WTC11 (cell line): ENCODE measurements around the gene STAMBPL1. TPM values are rescaled to one million over a fixed set of nuclear protein-coding genes. Genes with fewer than 3 reads are reported as not detected.

ENCODE experiments used
- ATAC-seq: fragments of 200-7000 bp; cut with Tn5 transposase; 2 replicates; pipeline ENCODE4 v1.10.0; 2021; ENCODE audit warnings: mild to moderate bottlenecking, moderate library complexity
- CTCF ChIA-PET: fragments of 300-600 bp; sonication (Branson Sonifier 250); formaldehyde crosslinking; loops from one replicate; lab custom pipeline; 2021; ENCODE audit warnings: antibody characterized with exemption; lab: Charles Lee
- POLR2A ChIA-PET: fragments of 350-600 bp; sonication (Branson Sonifier 250); formaldehyde crosslinking; loops from one replicate; lab custom pipeline; 2021; ENCODE audit warnings: antibody characterized with exemption; lab: Charles Lee
- DNase-seq: peaks from one replicate; pipeline ENCODE4 v3.0.0; 2021; ENCODE audit warnings: low spot score
- H3K27ac Mint-ChIP-seq: 2 replicates; pipeline ENCODE4 v1.8.0; 2021; ENCODE audit warnings: mixed read lengths
- H3K27me3 Mint-ChIP-seq: 2 replicates; pipeline ENCODE4 v1.8.0; 2021; ENCODE audit warnings: low read depth, mild to moderate bottlenecking, moderate library complexity, mixed read lengths
- H3K36me3 Mint-ChIP-seq: 2 replicates; pipeline ENCODE4 v1.8.0; 2021; ENCODE audit warnings: mixed read lengths
- H3K4me1 Mint-ChIP-seq: 2 replicates; pipeline ENCODE4 v1.8.0; 2022; ENCODE audit warnings: mixed read lengths
- H3K4me3 Mint-ChIP-seq: 2 replicates; pipeline ENCODE4 v1.8.0; 2021; ENCODE audit warnings: mild to moderate bottlenecking, moderate library complexity, mixed read lengths
- H3K9me3 Mint-ChIP-seq: 2 replicates; pipeline ENCODE4 v1.8.0; 2021; ENCODE audit warnings: mixed read lengths
- ATF1 ChIP-seq: sonication (generic); formaldehyde crosslinking; IDR thresholded peaks from 2 replicates; pipeline ENCODE4 v1.8.1; 2023; ENCODE audit warnings: mild to moderate bottlenecking, moderate library complexity, missing genetic modification reagents
- ELF4 ChIP-seq: sonication (generic); formaldehyde crosslinking; IDR thresholded peaks from 2 replicates; pipeline ENCODE4 v1.8.1; 2022; ENCODE audit warnings: low read depth, mild to moderate bottlenecking, moderate library complexity, missing genetic modification reagents
- ETV6 ChIP-seq: sonication (generic); formaldehyde crosslinking; IDR thresholded peaks from 2 replicates; pipeline ENCODE4 v1.8.1; 2022; ENCODE audit warnings: mild to moderate bottlenecking, missing genetic modification reagents
- GABPB1 ChIP-seq: sonication (generic); formaldehyde crosslinking; IDR thresholded peaks from 2 replicates; pipeline ENCODE4 v1.8.1; 2023; ENCODE audit warnings: mild to moderate bottlenecking, missing genetic modification reagents
- IRF2 ChIP-seq: sonication (generic); formaldehyde crosslinking; IDR thresholded peaks from 2 replicates; pipeline ENCODE4 v1.8.0; 2022; ENCODE audit warnings: low read depth, missing genetic modification reagents, borderline replicate concordance
- KAT7 ChIP-seq: sonication (generic); formaldehyde crosslinking; IDR thresholded peaks from 2 replicates; pipeline ENCODE4 v1.8.1; 2023; ENCODE audit warnings: missing genetic modification reagents, mild to moderate bottlenecking, borderline replicate concordance
- MXD4 ChIP-seq: fragments of 250-450 bp; sonication (Bioruptor Pico); IDR thresholded peaks from 2 replicates; pipeline ENCODE4 v1.8.0; 2021; ENCODE audit warnings: mild to moderate bottlenecking, moderate library complexity, borderline replicate concordance
- MYBL2 ChIP-seq: sonication (generic); formaldehyde crosslinking; IDR thresholded peaks from 2 replicates; pipeline ENCODE4 v1.8.1; 2023; ENCODE audit warnings: mild to moderate bottlenecking, moderate library complexity, missing genetic modification reagents
- NFATC4 ChIP-seq: fragments of 250-450 bp; sonication (Bioruptor Pico); IDR thresholded peaks from 2 replicates; pipeline ENCODE4 v1.9.0; 2021; ENCODE audit warnings: mild to moderate bottlenecking
- NR1H2 ChIP-seq: sonication (generic); formaldehyde crosslinking; IDR thresholded peaks from 2 replicates; pipeline ENCODE4 v1.9.0; 2021; ENCODE audit warnings: mild to moderate bottlenecking, moderate library complexity, missing genetic modification reagents
- NR3C1 ChIP-seq: sonication (generic); formaldehyde crosslinking; conservative IDR thresholded peaks from 2 replicates; pipeline ENCODE4 v1.8.1; 2023; ENCODE audit warnings: low read depth, mild to moderate bottlenecking, missing genetic modification reagents
- PRRX2 ChIP-seq: fragments of 250-450 bp; sonication (Bioruptor Pico); IDR thresholded peaks from 2 replicates; pipeline ENCODE4 v1.8.0; 2021; ENCODE audit warnings: mild to moderate bottlenecking
- SMAD4 ChIP-seq: sonication (generic); formaldehyde crosslinking; IDR thresholded peaks from 2 replicates; pipeline ENCODE4 v1.8.0; 2022; ENCODE audit warnings: mild to moderate bottlenecking, missing genetic modification reagents
- TEAD4 ChIP-seq: sonication (generic); formaldehyde crosslinking; IDR thresholded peaks from 2 replicates; pipeline ENCODE4 v1.8.0; 2022; ENCODE audit warnings: mild to moderate bottlenecking, missing genetic modification reagents
- ZNF219 ChIP-seq: sonication (generic); formaldehyde crosslinking; IDR thresholded peaks from 2 replicates; pipeline ENCODE4 v1.8.0; 2023; ENCODE audit warnings: missing genetic modification reagents, mild to moderate bottlenecking, borderline replicate concordance
- ZNF263 ChIP-seq: sonication (generic); formaldehyde crosslinking; IDR thresholded peaks from 2 replicates; pipeline ENCODE4 v1.8.1; 2022; ENCODE audit warnings: low read depth, mild to moderate bottlenecking, moderate library complexity, missing genetic modification reagents
- ZNF317 ChIP-seq: sonication (generic); formaldehyde crosslinking; IDR thresholded peaks from 2 replicates; pipeline ENCODE4 v1.8.1; 2023; ENCODE audit warnings: low read depth, mild to moderate bottlenecking, moderate library complexity, missing genetic modification reagents, borderline replicate concordance
- total RNA-seq: library from RNA; stranded (reverse); gene quantifications from 3 replicates; pipeline ENCODE4 v1.2.3, GENCODE V29; 2021
- TF ChIP-seq, protein P1 (sequence below): sonication (generic); formaldehyde crosslinking; IDR thresholded peaks from 2 replicates; pipeline ENCODE4 v1.8.1; 2023; ENCODE audit warnings: mild to moderate bottlenecking, missing genetic modification reagents
- TF ChIP-seq, protein P2 (sequence below): fragments of 250-450 bp; sonication (Bioruptor Pico); IDR thresholded peaks from 2 replicates; pipeline ENCODE4 v1.8.0; 2021; ENCODE audit warnings: mild to moderate bottlenecking
- TF ChIP-seq, protein P3 (sequence below): sonication (generic); formaldehyde crosslinking; conservative IDR thresholded peaks from 2 replicates; pipeline ENCODE4 v1.8.1; 2022; ENCODE audit warnings: mild to moderate bottlenecking, missing genetic modification reagents
- TF ChIP-seq, protein P4 (sequence below): sonication (generic); formaldehyde crosslinking; IDR thresholded peaks from 2 replicates; pipeline ENCODE4 v1.8.0; 2023; ENCODE audit warnings: missing genetic modification reagents, mild to moderate bottlenecking, borderline replicate concordance

STAMBPL1 gene
- total RNA-seq, 1 experiment from 2014 or later, result 3.9 TPM

DNA sequence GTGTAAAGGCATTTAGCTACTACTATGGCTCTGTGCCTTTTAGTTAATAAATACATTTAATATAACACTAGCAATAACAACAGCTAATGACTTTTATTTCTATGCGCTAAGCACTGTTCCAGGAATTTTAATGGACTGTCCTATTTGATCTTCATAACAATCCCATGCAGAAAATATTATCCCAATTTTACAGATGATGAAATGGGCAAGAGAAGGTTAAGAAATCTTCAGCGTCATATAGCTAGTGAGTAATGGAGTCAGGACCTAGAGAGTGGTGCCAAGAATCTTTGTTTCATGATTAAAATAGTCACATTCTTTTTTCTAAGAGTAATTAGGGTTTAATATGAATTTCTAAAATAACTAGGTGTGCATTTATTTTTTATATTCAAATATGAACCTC is 40.2 kb downstream of the STAMBPL1 start (continued):
- no peak for TF ChIP-seq ZNF263 (CRISPR knock-in tag)
- no peak for TF ChIP-seq ZNF219
- TF ChIP-seq ELF4 (CRISPR knock-in tag), result no peak

DNA sequence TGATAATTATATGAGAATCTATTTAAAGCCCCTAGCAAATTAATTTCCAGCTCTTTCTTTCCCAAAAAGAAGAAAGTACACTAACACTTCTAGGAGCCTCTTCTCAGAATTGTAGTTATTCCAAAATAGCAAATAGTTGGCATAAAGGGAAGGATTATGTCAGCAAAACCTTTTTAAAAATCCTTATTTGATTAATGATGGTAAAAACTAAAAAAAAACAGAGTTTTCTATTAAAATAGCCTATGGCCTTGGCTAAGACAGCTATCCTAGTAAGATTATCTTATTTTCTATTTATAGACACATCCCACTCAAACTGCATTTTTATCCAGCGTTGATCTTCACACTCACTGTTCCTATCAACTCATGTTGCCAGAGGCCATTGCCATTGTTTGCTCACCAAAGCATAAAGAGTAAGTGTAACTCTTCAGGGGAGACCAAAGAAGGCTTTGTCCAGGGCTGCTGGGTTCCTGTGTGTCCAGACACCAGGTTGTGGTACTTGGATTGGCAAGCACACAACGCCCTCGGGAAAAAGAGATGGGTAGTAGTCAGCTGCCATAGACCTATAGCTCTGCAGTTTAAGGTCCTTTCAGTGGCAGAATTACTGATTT is 41.0 kb downstream of the STAMBPL1 start:
- H3K4me1 Mint-ChIP-seq, result no peaks in the 10 kb centered on the region; the same call in 1 of the 2 replicates
- no peaks in the 10 kb centered on the region for H3K36me3 Mint-ChIP-seq
- H3K9me3 Mint-ChIP-seq, result no peaks in the 10 kb centered on the region
- CTCF ChIA-PET, result interaction anchor here (1.5 to 2.6 kb wide), 2 partner anchors 13 to 66 kb away, joined by 3 to 13 read pairs; no protein-coding TSS in a partner anchor
- ATAC-seq (no peak), DNase-seq (no peak)
- no peak overlapping the region for H3K4me3 Mint-ChIP-seq
- TF ChIP-seq ZNF317 (no peak), NR3C1 (no peak), IRF2 (CRISPR knock-in tag) (no peak), NR1H2 (CRISPR knock-in tag) (no peak), ATF1 (no peak), TEAD4 (CRISPR knock-in tag) (no peak), SMAD4 (CRISPR knock-in tag) (no peak), ETV6 (no peak), GABPB1 (no peak), KAT7 (CRISPR knock-in tag) (no peak), MXD4 (CRISPR knock-in tag) (no peak)
- TF ChIP-seq, protein P1, sequence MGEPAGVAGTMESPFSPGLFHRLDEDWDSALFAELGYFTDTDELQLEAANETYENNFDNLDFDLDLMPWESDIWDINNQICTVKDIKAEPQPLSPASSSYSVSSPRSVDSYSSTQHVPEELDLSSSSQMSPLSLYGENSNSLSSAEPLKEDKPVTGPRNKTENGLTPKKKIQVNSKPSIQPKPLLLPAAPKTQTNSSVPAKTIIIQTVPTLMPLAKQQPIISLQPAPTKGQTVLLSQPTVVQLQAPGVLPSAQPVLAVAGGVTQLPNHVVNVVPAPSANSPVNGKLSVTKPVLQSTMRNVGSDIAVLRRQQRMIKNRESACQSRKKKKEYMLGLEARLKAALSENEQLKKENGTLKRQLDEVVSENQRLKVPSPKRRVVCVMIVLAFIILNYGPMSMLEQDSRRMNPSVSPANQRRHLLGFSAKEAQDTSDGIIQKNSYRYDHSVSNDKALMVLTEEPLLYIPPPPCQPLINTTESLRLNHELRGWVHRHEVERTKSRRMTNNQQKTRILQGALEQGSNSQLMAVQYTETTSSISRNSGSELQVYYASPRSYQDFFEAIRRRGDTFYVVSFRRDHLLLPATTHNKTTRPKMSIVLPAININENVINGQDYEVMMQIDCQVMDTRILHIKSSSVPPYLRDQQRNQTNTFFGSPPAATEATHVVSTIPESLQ (CRISPR knock-in tag), result no peak
- TF ChIP-seq, protein P2, sequence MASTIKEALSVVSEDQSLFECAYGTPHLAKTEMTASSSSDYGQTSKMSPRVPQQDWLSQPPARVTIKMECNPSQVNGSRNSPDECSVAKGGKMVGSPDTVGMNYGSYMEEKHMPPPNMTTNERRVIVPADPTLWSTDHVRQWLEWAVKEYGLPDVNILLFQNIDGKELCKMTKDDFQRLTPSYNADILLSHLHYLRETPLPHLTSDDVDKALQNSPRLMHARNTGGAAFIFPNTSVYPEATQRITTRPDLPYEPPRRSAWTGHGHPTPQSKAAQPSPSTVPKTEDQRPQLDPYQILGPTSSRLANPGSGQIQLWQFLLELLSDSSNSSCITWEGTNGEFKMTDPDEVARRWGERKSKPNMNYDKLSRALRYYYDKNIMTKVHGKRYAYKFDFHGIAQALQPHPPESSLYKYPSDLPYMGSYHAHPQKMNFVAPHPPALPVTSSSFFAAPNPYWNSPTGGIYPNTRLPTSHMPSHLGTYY (CRISPR knock-in tag), result no peak
- TF ChIP-seq, protein P3, sequence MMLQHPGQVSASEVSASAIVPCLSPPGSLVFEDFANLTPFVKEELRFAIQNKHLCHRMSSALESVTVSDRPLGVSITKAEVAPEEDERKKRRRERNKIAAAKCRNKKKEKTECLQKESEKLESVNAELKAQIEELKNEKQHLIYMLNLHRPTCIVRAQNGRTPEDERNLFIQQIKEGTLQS (CRISPR knock-in tag), result no peak
- POLR2A ChIA-PET, result no interaction called here
- H3K27me3 Mint-ChIP-seq, result no peaks in the 10 kb centered on the region
- no peak overlapping the region for H3K27ac Mint-ChIP-seq

DNA sequence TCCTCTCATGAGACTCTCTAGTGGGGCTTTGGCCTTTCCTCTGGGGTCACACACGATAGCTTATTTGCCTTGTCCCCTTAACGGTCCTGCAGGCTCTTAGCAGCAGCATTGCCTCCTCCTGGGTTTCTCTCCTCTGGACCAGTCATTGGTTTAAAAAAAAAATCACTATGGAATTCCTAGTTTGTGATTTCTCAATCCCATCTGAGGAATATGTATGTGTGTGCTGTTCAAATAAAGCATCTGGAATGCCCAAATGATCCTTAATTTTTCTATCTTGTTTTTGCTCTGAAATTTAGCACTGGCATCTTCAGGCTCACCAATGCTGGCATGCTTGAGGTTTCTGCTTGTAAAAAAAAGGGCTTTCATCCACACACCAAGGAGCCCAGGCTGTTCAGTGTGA is 42.0 kb downstream of the STAMBPL1 start:
- no peaks in the 10 kb centered on the region for H3K27me3 Mint-ChIP-seq
- CTCF ChIA-PET, result interaction anchor here (1.5 to 2.6 kb wide), 2 partner anchors 12 to 65 kb away, joined by 3 to 13 read pairs; no protein-coding TSS in a partner anchor
- H3K4me3 Mint-ChIP-seq, result no peak overlapping the region
- no peaks in the 10 kb centered on the region for H3K36me3 Mint-ChIP-seq
- ATAC-seq, result no peak
- DNase-seq, result no peak
- no peaks in the 10 kb centered on the region for H3K9me3 Mint-ChIP-seq
- H3K4me1 Mint-ChIP-seq, result peaks cover 9% of the 10 kb centered on the region
- H3K27ac Mint-ChIP-seq, result no peak overlapping the region
- POLR2A ChIA-PET, result no interaction called here
- no peak for TF ChIP-seq MYBL2
- TF ChIP-seq, protein P4, sequence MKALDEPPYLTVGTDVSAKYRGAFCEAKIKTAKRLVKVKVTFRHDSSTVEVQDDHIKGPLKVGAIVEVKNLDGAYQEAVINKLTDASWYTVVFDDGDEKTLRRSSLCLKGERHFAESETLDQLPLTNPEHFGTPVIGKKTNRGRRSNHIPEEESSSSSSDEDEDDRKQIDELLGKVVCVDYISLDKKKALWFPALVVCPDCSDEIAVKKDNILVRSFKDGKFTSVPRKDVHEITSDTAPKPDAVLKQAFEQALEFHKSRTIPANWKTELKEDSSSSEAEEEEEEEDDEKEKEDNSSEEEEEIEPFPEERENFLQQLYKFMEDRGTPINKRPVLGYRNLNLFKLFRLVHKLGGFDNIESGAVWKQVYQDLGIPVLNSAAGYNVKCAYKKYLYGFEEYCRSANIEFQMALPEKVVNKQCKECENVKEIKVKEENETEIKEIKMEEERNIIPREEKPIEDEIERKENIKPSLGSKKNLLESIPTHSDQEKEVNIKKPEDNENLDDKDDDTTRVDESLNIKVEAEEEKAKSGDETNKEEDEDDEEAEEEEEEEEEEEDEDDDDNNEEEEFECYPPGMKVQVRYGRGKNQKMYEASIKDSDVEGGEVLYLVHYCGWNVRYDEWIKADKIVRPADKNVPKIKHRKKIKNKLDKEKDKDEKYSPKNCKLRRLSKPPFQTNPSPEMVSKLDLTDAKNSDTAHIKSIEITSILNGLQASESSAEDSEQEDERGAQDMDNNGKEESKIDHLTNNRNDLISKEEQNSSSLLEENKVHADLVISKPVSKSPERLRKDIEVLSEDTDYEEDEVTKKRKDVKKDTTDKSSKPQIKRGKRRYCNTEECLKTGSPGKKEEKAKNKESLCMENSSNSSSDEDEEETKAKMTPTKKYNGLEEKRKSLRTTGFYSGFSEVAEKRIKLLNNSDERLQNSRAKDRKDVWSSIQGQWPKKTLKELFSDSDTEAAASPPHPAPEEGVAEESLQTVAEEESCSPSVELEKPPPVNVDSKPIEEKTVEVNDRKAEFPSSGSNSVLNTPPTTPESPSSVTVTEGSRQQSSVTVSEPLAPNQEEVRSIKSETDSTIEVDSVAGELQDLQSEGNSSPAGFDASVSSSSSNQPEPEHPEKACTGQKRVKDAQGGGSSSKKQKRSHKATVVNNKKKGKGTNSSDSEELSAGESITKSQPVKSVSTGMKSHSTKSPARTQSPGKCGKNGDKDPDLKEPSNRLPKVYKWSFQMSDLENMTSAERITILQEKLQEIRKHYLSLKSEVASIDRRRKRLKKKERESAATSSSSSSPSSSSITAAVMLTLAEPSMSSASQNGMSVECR, result no peak
- TF ChIP-seq NFATC4, result no peak
- no peak for TF ChIP-seq PRRX2 (CRISPR knock-in tag)
